IPS DF 19.7 (cell line): Measurements from ENCODE around the gene ZMIZ1.

Experiments
- DNase-seq: peaks from one replicate; pipeline ENCODE4 v3.0.0-alpha.2; 2013; ENCODE audit warnings: low read depth, low spot score

The ZMIZ1 gene

DNA sequence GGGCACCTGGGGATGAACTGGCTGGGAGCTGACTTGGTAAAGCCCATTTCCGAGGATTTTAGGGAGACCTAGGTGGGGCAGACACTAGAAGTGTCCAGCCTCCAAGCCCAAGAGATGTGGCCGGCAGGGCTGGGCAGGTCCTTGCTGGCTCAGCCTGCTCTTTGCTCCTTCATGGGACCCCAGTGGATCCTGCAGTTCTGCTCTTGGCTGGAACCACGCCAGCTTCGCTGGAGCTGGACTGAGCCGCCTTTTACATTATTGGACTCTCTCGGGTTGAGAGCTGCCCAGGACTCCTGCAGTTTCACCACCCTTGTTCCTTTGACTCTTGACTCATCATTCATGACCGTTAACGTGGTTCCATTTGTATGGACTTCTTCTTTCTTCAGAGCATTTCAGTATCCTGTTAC lies 284.2 kb downstream of the ZMIZ1 start:
- DNase-seq, result no peak

DNA sequence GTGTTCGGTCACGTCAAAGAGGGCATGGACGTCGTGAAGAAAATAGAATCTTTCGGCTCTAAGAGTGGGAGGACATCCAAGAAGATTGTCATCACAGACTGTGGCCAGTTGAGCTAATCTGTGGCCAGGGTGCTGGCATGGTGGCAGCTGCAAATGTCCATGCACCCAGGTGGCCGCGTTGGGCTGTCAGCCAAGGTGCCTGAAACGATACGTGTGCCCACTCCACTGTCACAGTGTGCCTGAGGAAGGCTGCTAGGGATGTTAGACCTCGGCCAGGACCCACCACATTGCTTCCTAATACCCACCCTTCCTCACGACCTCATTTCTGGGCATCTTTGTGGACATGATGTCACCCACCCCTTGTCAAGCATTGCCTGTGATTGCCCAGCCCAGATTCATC lies 285.0 kb downstream of the ZMIZ1 start:
- no peak for DNase-seq

DNA sequence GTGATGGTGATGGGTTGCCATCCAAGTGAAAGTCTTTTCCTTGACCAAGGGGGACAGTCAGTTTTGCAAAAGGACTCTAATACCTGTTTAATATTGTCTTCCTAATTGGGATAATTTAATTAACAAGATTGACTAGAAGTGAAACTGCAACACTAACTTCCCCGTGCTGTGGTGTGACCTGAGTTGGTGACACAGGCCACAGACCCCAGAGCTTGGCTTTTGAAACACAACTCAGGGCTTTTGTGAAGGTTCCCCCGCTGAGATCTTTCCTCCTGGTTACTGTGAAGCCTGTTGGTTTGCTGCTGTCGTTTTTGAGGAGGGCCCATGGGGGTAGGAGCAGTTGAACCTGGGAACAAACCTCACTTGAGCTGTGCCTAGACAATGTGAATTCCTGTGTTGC lies 285.4 kb downstream of the ZMIZ1 start:
- DNase-seq, result no peak

DNA sequence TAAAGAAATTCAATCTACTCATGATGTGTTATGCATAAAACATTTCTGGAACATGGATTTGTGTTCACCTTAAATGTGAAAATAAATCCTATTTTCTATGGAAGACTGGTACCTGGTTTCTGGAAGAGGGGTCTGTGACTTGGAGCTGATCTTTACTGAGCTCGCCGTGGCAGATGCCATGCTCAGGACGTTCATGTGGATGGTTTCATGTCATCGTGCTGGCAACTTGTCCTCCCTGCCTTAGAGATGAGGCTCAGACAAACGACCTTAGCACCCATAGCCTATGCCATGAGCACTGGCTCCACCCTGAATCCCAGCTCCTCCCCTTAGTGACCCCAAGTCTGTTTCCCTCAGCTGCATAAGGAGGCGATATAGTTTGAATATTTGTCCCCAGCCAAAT lies 285.8 kb downstream of the ZMIZ1 start:
- DNase-seq, result no peak

DNA sequence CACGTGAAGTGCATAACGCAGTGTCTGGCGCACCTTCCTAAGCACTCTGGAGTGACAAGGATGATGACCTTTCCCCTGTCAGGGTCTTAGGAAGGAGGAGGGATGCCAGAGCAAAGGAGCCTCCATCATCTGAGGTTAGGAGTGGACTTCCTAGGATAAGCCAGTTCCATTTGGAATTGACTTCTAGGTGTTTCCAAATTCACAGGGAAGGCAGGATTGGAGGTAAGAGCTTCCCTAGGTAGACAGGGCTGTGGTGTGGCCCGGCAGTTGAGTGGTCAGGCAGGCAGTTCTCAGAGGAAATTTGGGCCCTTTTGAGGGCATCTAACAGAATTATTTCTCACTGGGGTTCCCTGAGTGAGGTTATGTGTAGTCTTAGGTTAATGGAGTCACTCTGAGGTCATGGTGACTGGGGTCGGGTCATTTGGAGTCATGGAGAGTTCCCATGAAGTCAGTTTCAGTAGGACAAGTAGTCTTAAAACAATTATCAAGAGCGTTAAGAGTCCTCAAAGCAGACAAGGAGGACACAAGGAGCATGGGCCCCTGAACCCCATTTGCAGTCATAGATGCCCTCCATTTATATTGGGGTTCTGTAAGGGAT lies 286.8 kb downstream of the ZMIZ1 start:
- DNase-seq, result no peak

DNA sequence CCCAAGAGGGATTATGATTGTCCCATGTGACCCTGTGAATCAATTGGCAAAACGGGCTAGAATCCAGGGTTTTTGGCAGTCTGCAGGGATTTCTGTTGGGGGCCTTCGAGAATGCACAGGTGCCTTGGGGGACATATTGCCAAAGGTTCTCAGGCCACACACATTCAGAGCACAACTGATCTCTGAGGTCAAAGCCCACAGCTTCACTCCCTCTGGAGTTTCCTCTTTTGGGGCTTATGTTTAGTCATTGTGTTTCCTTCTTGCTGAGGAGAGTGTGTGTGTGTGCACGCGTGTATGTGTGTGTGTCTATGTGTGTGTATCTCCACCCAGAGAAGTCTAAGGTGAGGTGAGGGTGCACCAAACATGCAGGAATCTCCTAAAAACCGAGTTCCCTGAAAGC lies 287.3 kb downstream of the ZMIZ1 start:
- no peak for DNase-seq

DNA sequence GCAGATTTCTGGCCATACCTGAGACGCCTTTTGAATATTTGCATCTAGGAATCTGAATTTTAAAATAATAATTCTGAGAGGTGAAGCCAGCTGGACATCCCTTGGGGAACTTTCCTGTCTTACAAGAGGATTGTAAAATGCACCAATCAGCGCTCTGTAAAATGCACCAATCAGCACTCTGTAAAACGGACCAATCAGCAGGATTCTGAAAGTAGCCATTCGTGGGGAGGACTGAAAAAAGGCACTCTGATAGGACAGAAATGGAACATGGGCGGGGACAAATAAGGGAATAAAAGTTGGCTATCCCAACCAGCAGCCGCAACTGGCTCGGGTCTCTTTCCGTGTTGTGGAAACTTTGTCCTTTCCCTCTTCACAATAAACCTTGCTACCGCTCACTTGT lies 288.4 kb downstream of the ZMIZ1 start:
- DNase-seq, result no peak

DNA sequence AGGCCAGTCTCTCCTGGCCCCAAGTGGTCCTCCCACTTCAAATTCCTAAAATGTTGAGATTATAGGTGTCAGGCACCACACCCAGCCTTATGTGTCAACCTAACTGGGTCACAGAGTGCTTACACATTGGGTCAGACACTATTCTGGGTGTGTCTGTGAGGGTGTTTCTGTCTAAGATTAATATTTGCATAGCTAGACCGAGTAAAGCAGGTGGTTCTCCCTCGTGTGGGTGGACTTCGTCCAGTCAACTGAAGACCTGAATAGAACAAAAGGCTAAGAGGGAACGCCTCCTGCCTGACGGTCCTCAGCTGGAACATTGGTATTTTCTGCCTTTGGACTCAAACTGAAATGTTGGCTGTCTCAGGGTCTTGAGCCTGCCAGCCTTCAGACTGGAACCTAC lies 290.0 kb downstream of the ZMIZ1 start:
- no peak for DNase-seq

DNA sequence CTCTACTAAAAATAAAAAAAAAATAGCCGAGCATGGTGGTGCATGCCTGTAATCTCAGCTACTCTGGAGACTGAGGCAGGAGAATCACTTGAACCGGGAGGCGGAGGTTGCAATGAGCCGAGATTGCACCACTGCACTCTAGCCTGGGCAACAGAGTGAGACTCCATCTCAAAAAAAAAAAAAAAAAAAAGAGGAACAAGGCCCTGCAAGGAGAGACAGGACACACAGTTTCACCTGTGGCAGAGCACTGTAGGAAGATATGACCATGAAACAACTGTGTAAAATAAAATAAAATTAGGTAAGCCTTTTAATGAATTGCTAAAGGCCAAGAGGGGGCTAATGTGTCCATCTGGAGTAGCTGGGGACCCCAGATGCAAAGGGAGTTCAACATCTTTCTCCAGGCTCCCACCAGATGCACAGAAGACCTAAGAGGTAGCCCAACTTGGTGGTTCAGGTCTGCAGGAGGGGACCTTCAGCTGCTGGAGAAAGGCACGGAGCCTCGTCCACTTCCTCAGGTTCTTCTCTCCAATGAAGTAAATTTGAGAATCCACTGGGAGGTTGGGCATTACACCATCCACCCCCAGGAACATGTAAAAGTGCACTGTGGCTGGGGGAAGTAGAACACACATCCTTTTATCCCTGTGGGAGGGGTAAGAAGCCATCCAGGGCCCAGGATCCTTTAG lies 291.2 kb downstream of the ZMIZ1 start:
- no peak for DNase-seq

DNA sequence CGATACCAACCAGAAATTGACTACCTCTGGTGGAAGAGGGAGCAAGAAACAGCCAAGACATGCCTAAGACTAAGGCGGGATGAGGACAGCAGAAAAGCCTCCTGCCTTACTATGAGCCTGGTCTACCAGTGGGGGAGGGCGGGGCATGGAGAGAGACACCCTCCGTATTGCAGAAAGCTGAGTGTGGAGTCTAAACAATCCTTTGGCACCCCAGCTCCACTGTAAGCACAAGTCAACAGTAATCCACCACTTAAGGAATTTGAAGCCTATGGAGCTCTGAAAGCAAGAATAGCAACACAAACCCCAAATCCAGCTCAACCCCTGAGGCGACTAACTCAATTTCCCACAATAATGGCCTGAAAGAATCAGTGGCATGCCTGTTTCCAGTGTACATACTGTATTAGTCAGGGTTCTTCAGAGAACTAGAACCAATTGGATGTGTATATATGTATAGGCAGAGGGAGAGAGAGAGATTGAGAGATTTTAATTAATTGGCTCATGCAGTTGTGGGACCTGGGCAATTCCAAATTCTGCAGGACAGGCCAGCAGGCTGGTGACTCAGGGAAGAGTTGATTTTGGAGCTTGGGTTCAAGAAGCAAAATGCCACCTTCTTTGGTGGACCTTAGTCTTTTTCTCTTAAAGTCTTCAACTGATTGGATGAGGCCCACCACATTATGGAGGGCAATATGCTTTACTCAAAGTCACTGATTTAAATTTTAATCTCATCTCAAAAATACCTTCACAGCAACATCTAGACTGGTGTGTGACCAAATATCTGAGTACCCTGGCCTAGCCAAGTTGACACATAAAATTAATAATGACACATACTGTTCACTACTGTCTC lies 292.0 kb downstream of the ZMIZ1 start:
- no peak for DNase-seq

DNA sequence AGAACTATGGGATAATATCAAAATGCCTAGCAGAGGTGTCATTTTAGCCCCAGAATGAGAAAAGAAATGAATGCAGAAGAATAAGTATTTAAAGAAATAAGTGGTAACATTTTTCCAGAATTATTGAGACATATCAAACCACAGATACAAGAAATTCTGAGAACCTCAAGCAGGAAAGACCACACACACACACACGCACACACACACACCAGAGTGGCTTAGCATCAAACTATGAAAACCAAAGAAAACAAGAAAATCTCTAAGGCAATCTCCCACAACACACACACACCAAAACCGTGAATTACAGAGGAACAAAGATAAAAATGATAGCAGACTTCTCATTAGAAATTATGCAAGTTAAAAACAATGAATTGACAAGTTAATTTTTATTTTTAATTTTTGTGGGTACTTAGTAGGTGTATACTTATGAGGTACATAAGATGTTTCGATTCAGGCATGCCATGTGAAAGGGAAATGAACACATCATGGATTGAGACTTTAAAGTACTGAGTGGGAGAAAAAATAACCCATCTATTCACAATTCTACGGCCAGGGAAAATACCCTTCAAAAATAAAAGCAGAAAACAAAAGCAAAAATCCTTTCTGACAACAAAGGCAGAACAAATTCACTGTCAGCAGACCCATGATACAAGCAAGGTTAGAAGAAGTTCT lies 293.1 kb downstream of the ZMIZ1 start:
- no peak for DNase-seq
